ENCODE data around the gene UNC5CL. TPM values are rescaled to one million over a fixed set of nuclear protein-coding genes. Genes with fewer than 3 reads are reported as not detected.

The UNC5CL gene
- total RNA-seq, 1 experiment from 2014 or later, result 0.58 TPM

DNA sequence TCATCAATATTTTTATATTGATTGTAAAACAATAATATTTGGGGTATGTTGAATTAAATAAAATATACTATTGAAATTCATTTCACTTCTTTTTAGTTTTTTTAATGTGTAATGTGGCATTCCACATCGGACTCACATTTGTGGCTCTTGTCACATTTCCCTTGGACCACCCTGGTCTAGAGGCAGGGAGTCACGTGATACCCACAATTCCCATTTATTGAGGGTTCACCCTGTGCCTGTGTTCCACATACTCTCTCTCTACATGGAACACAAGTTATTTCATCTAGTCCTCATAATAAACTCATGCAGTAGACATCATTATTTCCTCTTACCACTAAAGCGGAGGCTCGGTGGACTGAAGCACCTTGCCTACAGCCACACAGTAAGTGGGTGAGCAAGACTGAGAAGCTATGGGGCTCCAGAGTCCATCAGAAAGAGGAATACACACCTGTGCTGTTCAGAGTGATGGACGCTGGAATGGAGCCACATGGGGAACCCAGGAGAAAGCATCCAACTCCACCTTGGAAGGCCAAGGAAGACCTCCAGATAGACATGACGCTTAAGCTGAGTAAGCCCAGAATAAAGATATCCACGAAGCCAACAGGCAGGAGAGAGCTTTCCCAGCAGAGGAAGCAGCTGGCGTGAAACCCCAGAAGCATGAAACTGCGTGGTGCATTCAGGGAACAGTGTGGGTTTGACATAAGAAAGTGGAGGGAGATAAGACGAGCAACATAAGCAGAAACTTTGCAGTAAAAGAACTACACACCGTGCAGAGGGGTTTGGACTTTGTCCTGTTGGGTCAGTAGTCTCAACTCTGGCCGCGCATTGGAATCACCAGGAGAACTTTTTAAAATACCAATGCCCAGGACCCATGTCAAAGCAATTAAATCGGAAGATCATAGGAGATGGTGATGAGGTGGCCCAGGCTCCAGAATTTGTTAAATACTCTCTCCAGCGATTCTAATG, 49.5 kb downstream of the UNC5CL start:
- intact Hi-C loops (cut with micrococcal nuclease), result no loop called here

DNA sequence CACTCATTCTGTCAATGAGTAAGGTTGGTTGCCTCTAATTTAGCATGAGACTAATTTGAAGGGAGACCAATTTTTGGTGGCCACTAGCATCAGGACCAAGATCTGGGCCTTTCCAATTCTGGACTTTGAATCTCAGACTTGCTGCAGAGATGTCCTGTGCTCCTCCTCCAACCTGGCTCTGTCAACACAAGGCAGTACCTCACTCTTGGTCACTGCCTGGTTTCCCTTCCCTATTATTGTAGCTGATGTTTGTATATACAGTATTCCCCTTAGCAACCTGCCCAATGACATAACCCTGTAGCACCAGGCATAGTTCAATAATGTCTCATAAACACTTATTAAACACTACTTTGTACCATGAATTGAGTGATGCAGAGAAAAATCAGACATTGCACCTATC, 50.4 kb downstream of the UNC5CL start:
- TF ChIP-seq, protein P1, sequence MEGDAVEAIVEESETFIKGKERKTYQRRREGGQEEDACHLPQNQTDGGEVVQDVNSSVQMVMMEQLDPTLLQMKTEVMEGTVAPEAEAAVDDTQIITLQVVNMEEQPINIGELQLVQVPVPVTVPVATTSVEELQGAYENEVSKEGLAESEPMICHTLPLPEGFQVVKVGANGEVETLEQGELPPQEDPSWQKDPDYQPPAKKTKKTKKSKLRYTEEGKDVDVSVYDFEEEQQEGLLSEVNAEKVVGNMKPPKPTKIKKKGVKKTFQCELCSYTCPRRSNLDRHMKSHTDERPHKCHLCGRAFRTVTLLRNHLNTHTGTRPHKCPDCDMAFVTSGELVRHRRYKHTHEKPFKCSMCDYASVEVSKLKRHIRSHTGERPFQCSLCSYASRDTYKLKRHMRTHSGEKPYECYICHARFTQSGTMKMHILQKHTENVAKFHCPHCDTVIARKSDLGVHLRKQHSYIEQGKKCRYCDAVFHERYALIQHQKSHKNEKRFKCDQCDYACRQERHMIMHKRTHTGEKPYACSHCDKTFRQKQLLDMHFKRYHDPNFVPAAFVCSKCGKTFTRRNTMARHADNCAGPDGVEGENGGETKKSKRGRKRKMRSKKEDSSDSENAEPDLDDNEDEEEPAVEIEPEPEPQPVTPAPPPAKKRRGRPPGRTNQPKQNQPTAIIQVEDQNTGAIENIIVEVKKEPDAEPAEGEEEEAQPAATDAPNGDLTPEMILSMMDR (conservative IDR thresholded peaks at IDR 0.05; ENCODE audit: low read depth, low read length), result no peak
- TF ChIP-seq EZH2phosphoT487 (IDR thresholded peaks at IDR 0.05; ENCODE audit: borderline replicate concordance, low read length) (no peak), EZH2 (IDR thresholded peaks at IDR 0.05; ENCODE audit: low read length, unreplicated experiment) (no peak)
- BruUV-seq (replicated peaks), result no TSS peak
- Histone ChIP-seq H3K79me2 (ENCODE audit: low read length) (no peaks in the 10 kb centered on the region), H2AFZ (ENCODE audit: low read length) (no peak overlapping the region), H3K4me1 (ENCODE audit: insufficient read depth, low read length) (no peaks in the 10 kb centered on the region; the same call in 1 of the 2 replicates), H3K27me3 (ENCODE audit: low read length) (no peaks in the 10 kb centered on the region), H3K4me2 (ENCODE audit: low read length) (no peak overlapping the region), H4K20me1 (ENCODE audit: low read length) (no peaks in the 10 kb centered on the region), H3K9ac (ENCODE audit: low read length) (no peak overlapping the region), H3K9me2 (replicated peaks; ENCODE audit: low read length) (no peaks in the 10 kb centered on the region), H3F3A (ENCODE audit: low read length, unreplicated experiment) (no peaks in the 10 kb centered on the region), H3K27ac (ENCODE audit: low read length) (no peak overlapping the region), H3K36me3 (ENCODE audit: low read depth, low read length) (no peaks in the 10 kb centered on the region), H3K9me3 (ENCODE audit: low read length) (no peaks in the 10 kb centered on the region), H3K4me3 (ENCODE audit: low read length) (no peak overlapping the region)
- ATAC-seq, result no peak
- no peak for DNase-seq
- ChIA-PET CTCF (no interaction called here), POLR2A (ENCODE audit: unreplicated experiment) (no interaction called here)
- intact Hi-C loops (cut with micrococcal nuclease), result no loop called here

More for the DNA sequence above, 49.5 kb downstream of the UNC5CL start:
- H3F3A ChIP-seq (ENCODE audit: low read length, unreplicated experiment), result no peaks in the 10 kb centered on the region
- no peaks in the 10 kb centered on the region for H4K20me1 ChIP-seq (ENCODE audit: low read length)
- no TSS peak for BruUV-seq (replicated peaks)
- H3K27me3 ChIP-seq (ENCODE audit: low read length), result no peaks in the 10 kb centered on the region
- no peak overlapping the region for H3K4me2 ChIP-seq (ENCODE audit: low read length)
- no peaks in the 10 kb centered on the region for H3K9me3 ChIP-seq (ENCODE audit: low read length)
- no peak for TF ChIP-seq EZH2phosphoT487 (IDR thresholded peaks at IDR 0.05; ENCODE audit: borderline replicate concordance, low read length)
- TF ChIP-seq, protein P1 (conservative IDR thresholded peaks at IDR 0.05; ENCODE audit: low read depth, low read length), result no peak
- no peak overlapping the region for H3K4me3 ChIP-seq (ENCODE audit: low read length)
- H3K27ac ChIP-seq (ENCODE audit: low read length), result no peak overlapping the region
- no peak for ATAC-seq
- H3K4me1 ChIP-seq (ENCODE audit: insufficient read depth, low read length), result no peaks in the 10 kb centered on the region; the same call in 1 of the 2 replicates
- POLR2A ChIA-PET (ENCODE audit: unreplicated experiment), result no interaction called here
- CTCF ChIA-PET, result no interaction called here
- H3K36me3 ChIP-seq (ENCODE audit: low read depth, low read length), result no peaks in the 10 kb centered on the region
- no peak for DNase-seq
- H2AFZ ChIP-seq (ENCODE audit: low read length), result no peak overlapping the region
- H3K79me2 ChIP-seq (ENCODE audit: low read length), result no peaks in the 10 kb centered on the region
- H3K9ac ChIP-seq (ENCODE audit: low read length), result no peak overlapping the region
- H3K9me2 ChIP-seq (replicated peaks; ENCODE audit: low read length), result no peaks in the 10 kb centered on the region
